GM23338 (cell line): ENCODE data around the gene CTRB1. TPM values are rescaled to one million over a fixed set of nuclear protein-coding genes. Genes with fewer than 3 reads are reported as not detected.
A peak's percentile ranks its signal among the peaks of the same experiment; 100 is the strongest.
"Not testable (repeated sequence)": the region's sequence is repeated elsewhere in the genome, so short reads cannot be mapped to it uniquely, and the experiment has no call there.

Experiments
- ATAC-seq: fragments of 200-7000 bp; cut with Tn5 transposase; 3 replicates; pipeline ENCODE4 v1.9.1; 2020
- DNase-seq: peaks from one replicate; pipeline ENCODE4 v3.0.0-alpha.2; 2015; ENCODE audit warnings: low spot score
- H2AFZ ChIP-seq: fragments of 200-600 bp; sonication (generic); 2 replicates; pipeline ENCODE4 v1.8.0; 2016; ENCODE audit warnings: antibody characterized with exemption, mild to moderate bottlenecking, moderate library complexity
- H3F3A ChIP-seq: fragments of 200-600 bp; sonication (generic); replicated peaks from 2 replicates; pipeline ENCODE4 v1.8.0; 2017; ENCODE audit warnings: antibody characterized with exemption, mixed run types, low read depth
- H3K27ac ChIP-seq: fragments of 200-600 bp; sonication (generic); 2 replicates; pipeline ENCODE4 v1.6.1; 2016; ENCODE audit warnings: low read depth
- H3K27me3 ChIP-seq: fragments of 200-600 bp; sonication (generic); 2 replicates; pipeline ENCODE4 v1.8.0; 2016; ENCODE audit warnings: mild to moderate bottlenecking, mixed run types, moderate library complexity; ENCODE audit not compliant: insufficient read depth
- H3K36me3 ChIP-seq: fragments of 200-600 bp; sonication (generic); 2 replicates; pipeline ENCODE4 v1.8.0; 2016; ENCODE audit warnings: mild to moderate bottlenecking; ENCODE audit not compliant: insufficient read depth
- H3K4me1 ChIP-seq: fragments of 200-600 bp; sonication (generic); 2 replicates; pipeline ENCODE4 v1.8.0; 2016; ENCODE audit warnings: mild to moderate bottlenecking, moderate library complexity; ENCODE audit not compliant: insufficient read depth
- H3K4me2 ChIP-seq: fragments of 200-600 bp; sonication (generic); 2 replicates; pipeline ENCODE4 v1.7.1; 2017; ENCODE audit warnings: mixed run types
- H3K4me3 ChIP-seq: fragments of 200-600 bp; sonication (generic); 2 replicates; pipeline ENCODE4 v1.6.1; 2016; ENCODE audit warnings: mixed run types
- H3K79me2 ChIP-seq: fragments of 200-600 bp; sonication (generic); replicated peaks from 2 replicates; pipeline ENCODE4 v1.8.0; 2017; ENCODE audit warnings: mild to moderate bottlenecking; ENCODE audit not compliant: insufficient read depth
- H3K9me2 ChIP-seq: fragments of 200-600 bp; sonication (generic); 2 replicates; pipeline ENCODE4 v1.8.0; 2017; ENCODE audit not compliant: insufficient read depth
- H4K20me1 ChIP-seq: fragments of 200-600 bp; sonication (generic); replicated peaks from 2 replicates; pipeline ENCODE4 v1.8.0; 2017; ENCODE audit warnings: mild to moderate bottlenecking; ENCODE audit not compliant: insufficient read depth
- H3K27ac Mint-ChIP-seq: 2 replicates; pipeline ENCODE4 v1.8.0; 2020; ENCODE audit warnings: inconsistent platforms, mild to moderate bottlenecking, moderate library complexity, mixed read lengths
- H3K27me3 Mint-ChIP-seq: 3 replicates; pipeline ENCODE4 v1.8.0; 2022; ENCODE audit warnings: low read depth, mild to moderate bottlenecking, moderate library complexity, mixed read lengths, inconsistent platforms; ENCODE audit not compliant: insufficient read depth, poor library complexity
- H3K36me3 Mint-ChIP-seq: 3 replicates; pipeline ENCODE4 v1.8.0; 2021; ENCODE audit warnings: low read depth, mild to moderate bottlenecking, inconsistent platforms, moderate library complexity, mixed read lengths
- H3K4me1 Mint-ChIP-seq: 3 replicates; pipeline ENCODE4 v1.8.0; 2020; ENCODE audit warnings: mild to moderate bottlenecking, inconsistent platforms, mixed read lengths
- H3K4me3 Mint-ChIP-seq: 3 replicates; pipeline ENCODE4 v1.8.0; 2021; ENCODE audit warnings: moderate library complexity, mild to moderate bottlenecking, inconsistent platforms, mixed read lengths
- H3K9me3 Mint-ChIP-seq: 3 replicates; pipeline ENCODE4 v1.8.0; 2020; ENCODE audit warnings: moderate library complexity, mild to moderate bottlenecking, inconsistent platforms, mixed read lengths
- EZH2 ChIP-seq: fragments of 200-600 bp; sonication (generic); IDR thresholded peaks from one replicate; pipeline ENCODE4 v1.8.0; 2017; ENCODE audit warnings: antibody characterized with exemption, mild to moderate bottlenecking, low read depth; ENCODE audit not compliant: unreplicated experiment
- EZH2phosphoT487 ChIP-seq: fragments of 200-600 bp; sonication (generic); IDR thresholded peaks from one replicate; pipeline ENCODE4 v1.8.1; 2018; ENCODE audit warnings: antibody characterized with exemption; ENCODE audit not compliant: unreplicated experiment
- REST ChIP-seq: IDR thresholded peaks from one replicate; pipeline ENCODE4 v1.6.1; 2018; ENCODE audit warnings: antibody characterized with exemption; ENCODE audit not compliant: unreplicated experiment
- STAT1 ChIP-seq: IDR thresholded peaks from one replicate; pipeline ENCODE4 v1.6.1; 2016; ENCODE audit warnings: antibody characterized with exemption; ENCODE audit not compliant: unreplicated experiment
- ZNF114 ChIP-seq: fragments of 250-450 bp; sonication (Bioruptor Pico); IDR thresholded peaks from 2 replicates; pipeline ENCODE4 v1.5.0; 2020; ENCODE audit warnings: mild to moderate bottlenecking, moderate library complexity
- ZNF331 ChIP-seq: fragments of 250-450 bp; sonication (Bioruptor Pico); IDR thresholded peaks from 2 replicates; pipeline ENCODE4 v1.5.0; 2020; ENCODE audit warnings: low read depth, mild to moderate bottlenecking, moderate library complexity
- ZNF462 ChIP-seq: fragments of 250-450 bp; sonication (Bioruptor Pico); IDR thresholded peaks from 2 replicates; pipeline ENCODE4 v1.5.0; 2020; ENCODE audit warnings: mild to moderate bottlenecking, moderate library complexity
- polyA plus RNA-seq: library from polyadenylated mRNA; unstranded; fragments of >200 nt; fragmentation: Nextera tagmentation; extraction: Ambion mirVana; gene quantifications from 2 replicates; pipeline ENCODE4 v1.2.1, GENCODE V29; 2016
- total RNA-seq: library from RNA; depleted of rRNA; stranded (reverse); fragments of >200 nt; shearing (Covaris generic); gene quantifications from 2 replicates; pipeline ENCODE4 v1.2.3, GENCODE V29; 2014

The CTRB1 gene
- total and polyA plus RNA-seq, 2 experiments from 2014 or later: not detected

GRCh38 chr16:75267631-75268264, 49.0 kb downstream of the CTRB1 start (continued):
- TF ChIP-seq REST (no peak), ZNF331 (no peak), STAT1 (no peak)

GRCh38 chr16:75269358-75269757, 50.6 kb downstream of the CTRB1 start:
- not testable (repeated sequence) for H3K4me3 ChIP-seq, H3K27me3 ChIP-seq, DNase-seq, H3K4me1 ChIP-seq, H3K36me3 ChIP-seq, H3K27ac ChIP-seq, H3F3A ChIP-seq, H3K4me3 Mint-ChIP-seq, H3K36me3 Mint-ChIP-seq, H3K27ac Mint-ChIP-seq, H3K9me2 ChIP-seq, H4K20me1 ChIP-seq, H3K4me2 ChIP-seq, H3K9me3 Mint-ChIP-seq, ATAC-seq
- Histone ChIP-seq H2AFZ (0 out of 2 replicates have a peak overlapping the region, but pooled peaks have one; percentile 43), H3K79me2 (peaks cover 12% of the 10 kb centered on the region)
- Mint-ChIP-seq H3K27me3 (peaks cover 13% of the 10 kb centered on the region), H3K4me1 (peaks cover 12% of the 10 kb centered on the region)

GRCh38 chr16:75271441-75272096, 52.8 kb downstream of the CTRB1 start:
- Mint-ChIP-seq H3K27me3 (peaks cover 8% of the 10 kb centered on the region), H3K36me3 (no peaks in the 10 kb centered on the region), H3K9me3 (no peaks in the 10 kb centered on the region), H3K27ac (no peak overlapping the region), H3K4me3 (no peak overlapping the region), H3K4me1 (peaks cover 6% of the 10 kb centered on the region)
- no peak for DNase-seq
- Histone ChIP-seq H3K79me2 (no peaks in the 10 kb centered on the region), H4K20me1 (no peaks in the 10 kb centered on the region), H3K4me2 (no peak overlapping the region), H3K27ac (no peak overlapping the region), H3F3A (0 out of 2 replicates have a peak, but pooled peaks cover 2% of the 10 kb centered on the region), H3K4me3 (no peak overlapping the region), H3K27me3 (no peaks in the 10 kb centered on the region), H3K4me1 (no peaks in the 10 kb centered on the region), H3K9me2 (no peaks in the 10 kb centered on the region), H2AFZ (no peak overlapping the region), H3K36me3 (no peaks in the 10 kb centered on the region)
- ATAC-seq: no peak
- TF ChIP-seq ZNF462 (CRISPR knock-in tag) (no peak), EZH2phosphoT487 (no peak), ZNF114 (no peak), EZH2 (no peak)
